Measurements from ENCODE around the gene HOXD1. TPM values are rescaled to one million over a fixed set of nuclear protein-coding genes. Genes with fewer than 3 reads are reported as not detected.

Gene HOXD1
- total RNA-seq, 1 donor from 2014 or later, result not detected

DNA sequence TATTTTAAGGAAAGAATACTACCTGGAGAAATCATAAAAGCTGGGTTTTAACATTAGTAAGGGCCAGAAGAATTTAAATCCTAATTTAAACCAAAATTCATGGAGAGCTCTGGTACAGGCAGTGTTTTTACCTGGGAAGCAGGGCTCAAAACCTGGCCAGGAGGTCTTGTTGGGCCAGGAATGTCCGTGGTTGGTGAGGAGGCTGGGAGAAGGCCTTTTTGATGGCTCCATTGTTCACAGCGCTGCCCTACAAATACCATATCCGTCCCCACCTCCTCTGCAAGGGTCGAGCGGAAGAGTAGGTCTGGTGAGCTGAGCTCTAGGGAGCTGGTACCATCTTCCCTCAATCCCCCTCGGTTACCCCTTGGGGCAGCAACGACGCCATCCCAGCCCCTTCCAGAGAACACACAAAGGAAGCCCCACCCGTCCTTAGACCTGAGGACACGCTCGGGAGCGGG is 10.9 kb upstream of the HOXD1 start:
- H3K9me3 Mint-ChIP-seq (ENCODE audit: low read depth), result peaks cover 4% of the 10 kb centered on the region
- peaks cover 82% of the 10 kb centered on the region for H3K27me3 Mint-ChIP-seq (ENCODE audit: low read depth)
- H3K36me3 Mint-ChIP-seq (ENCODE audit: low read depth), result peaks cover 6% of the 10 kb centered on the region
- no peak overlapping the region for H3K27ac Mint-ChIP-seq (ENCODE audit: unreplicated experiment)
- TF ChIP-seq CTCF (IDR thresholded peaks at IDR 0.05), result no peak
- no peak for DNase-seq (ENCODE audit: low spot score)
- no peak overlapping the region for H3K4me3 Mint-ChIP-seq (ENCODE audit: unreplicated experiment)
- no peaks in the 10 kb centered on the region for H3K4me1 Mint-ChIP-seq (ENCODE audit: low read depth)

DNA sequence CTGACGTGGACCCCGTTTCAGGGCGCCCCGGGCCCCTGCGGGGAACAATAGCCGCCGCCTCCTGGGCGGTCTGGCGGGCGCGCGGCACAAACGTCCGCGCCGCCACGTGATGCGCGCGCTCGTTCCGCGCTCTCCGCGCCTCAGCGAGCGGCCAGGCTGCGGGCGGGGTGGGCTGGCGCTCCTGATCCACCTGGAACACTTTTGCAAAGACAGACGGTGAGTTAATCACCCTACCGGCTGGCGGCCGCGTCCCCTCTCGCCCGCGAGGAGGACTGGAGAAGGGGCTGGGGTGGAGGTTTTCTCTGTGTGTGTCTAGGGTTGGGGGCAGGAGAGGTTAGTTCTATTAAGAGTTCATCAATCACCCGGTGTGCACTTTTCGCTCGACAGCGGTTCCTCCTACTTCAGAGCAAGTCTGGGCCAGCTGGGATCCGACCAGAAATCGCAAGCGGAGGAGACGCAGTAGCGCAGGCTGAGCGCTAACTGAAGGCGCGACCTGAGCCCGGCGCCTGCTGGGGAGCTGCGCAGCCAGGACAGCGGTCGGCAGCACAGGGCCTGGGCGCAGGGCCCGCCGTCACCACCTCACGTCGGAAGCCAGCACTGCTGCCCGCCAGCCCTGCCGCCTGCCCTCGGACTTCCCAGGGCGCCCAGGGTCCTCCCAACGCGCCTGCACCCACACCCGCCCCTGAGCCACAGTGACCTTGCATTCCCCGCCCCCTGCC is 10.3 kb upstream of the HOXD1 start:
- Mint-ChIP-seq H3K9me3 (ENCODE audit: low read depth) (peaks cover 2% of the 10 kb centered on the region), H3K27me3 (ENCODE audit: low read depth) (peaks cover 82% of the 10 kb centered on the region), H3K4me3 (ENCODE audit: unreplicated experiment) (no peak overlapping the region), H3K27ac (ENCODE audit: unreplicated experiment) (no peak overlapping the region), H3K4me1 (ENCODE audit: low read depth) (no peaks in the 10 kb centered on the region), H3K36me3 (ENCODE audit: low read depth) (peaks cover 4% of the 10 kb centered on the region)
- DNase-seq (ENCODE audit: low spot score), result no peak
- no peak for TF ChIP-seq CTCF (IDR thresholded peaks at IDR 0.05)

DNA sequence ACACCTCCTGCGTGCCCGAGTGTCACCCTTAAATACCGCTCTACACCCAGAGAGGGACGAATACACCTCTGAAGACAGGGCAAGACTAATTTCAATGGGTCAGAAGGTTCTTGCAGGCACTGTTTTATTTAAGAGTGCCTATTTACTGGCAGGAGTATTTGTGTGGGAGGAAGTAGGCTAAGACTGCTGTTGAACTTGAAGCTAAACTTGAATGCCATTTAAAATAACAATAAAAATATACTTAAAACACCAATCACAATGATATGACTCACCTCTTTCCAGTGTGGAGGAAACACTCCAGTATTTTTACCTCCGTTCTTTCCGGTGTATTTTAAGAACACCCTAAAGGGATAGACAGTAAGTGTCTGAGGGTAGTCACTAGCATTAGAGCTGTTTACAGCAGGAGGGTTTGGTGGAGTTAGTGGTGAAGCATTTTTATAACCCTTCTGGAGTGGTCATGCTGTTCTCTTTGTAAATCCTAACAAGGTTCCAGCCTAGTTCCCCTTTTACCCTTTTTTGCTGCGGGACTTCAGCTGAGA is 9.6 kb upstream of the HOXD1 start:
- H3K36me3 Mint-ChIP-seq (ENCODE audit: low read depth), result peaks cover 4% of the 10 kb centered on the region
- H3K9me3 Mint-ChIP-seq (ENCODE audit: low read depth), result peaks cover 2% of the 10 kb centered on the region
- H3K27ac Mint-ChIP-seq (ENCODE audit: unreplicated experiment), result no peak overlapping the region
- TF ChIP-seq CTCF (IDR thresholded peaks at IDR 0.05), result no peak
- H3K4me3 Mint-ChIP-seq (ENCODE audit: unreplicated experiment), result no peak overlapping the region
- H3K4me1 Mint-ChIP-seq (ENCODE audit: low read depth), result no peaks in the 10 kb centered on the region
- H3K27me3 Mint-ChIP-seq (ENCODE audit: low read depth), result peaks cover 81% of the 10 kb centered on the region
- DNase-seq (ENCODE audit: low spot score), result no peak

- DNase-seq (ENCODE audit: low spot score), result no peak
- H3K36me3 Mint-ChIP-seq (ENCODE audit: low read depth), result peaks cover 6% of the 10 kb centered on the region
- no peaks in the 10 kb centered on the region for H3K4me1 Mint-ChIP-seq (ENCODE audit: low read depth)
- peaks cover 4% of the 10 kb centered on the region for H3K9me3 Mint-ChIP-seq (ENCODE audit: low read depth)
- H3K4me3 Mint-ChIP-seq (ENCODE audit: unreplicated experiment), result no peak overlapping the region
- no peak overlapping the region for H3K27ac Mint-ChIP-seq (ENCODE audit: unreplicated experiment)
- TF ChIP-seq CTCF (IDR thresholded peaks at IDR 0.05), result no peak
- H3K27me3 Mint-ChIP-seq (ENCODE audit: low read depth), result peaks cover 69% of the 10 kb centered on the region
These were observed 6.9 kb upstream of the HOXD1 start for GRCh38 chr2:176181551-176181950.

GRCh38 chr2:176182671-176183070 is 5.8 kb upstream of the HOXD1 start:
- Mint-ChIP-seq H3K9me3 (ENCODE audit: low read depth) (peaks cover 10% of the 10 kb centered on the region), H3K4me1 (ENCODE audit: low read depth) (peaks cover 3% of the 10 kb centered on the region), H3K36me3 (ENCODE audit: low read depth) (peaks cover 4% of the 10 kb centered on the region), H3K27ac (ENCODE audit: unreplicated experiment) (no peak overlapping the region), H3K27me3 (ENCODE audit: low read depth) (peaks cover 68% of the 10 kb centered on the region), H3K4me3 (ENCODE audit: unreplicated experiment) (no peak overlapping the region)
- no peak for TF ChIP-seq CTCF (IDR thresholded peaks at IDR 0.05)
- DNase-seq (ENCODE audit: low spot score), result no peak
